HepG2 (cell line): ENCODE data around the gene PSMD8. TPM values are rescaled to one million over a fixed set of nuclear protein-coding genes. Genes with fewer than 3 reads are reported as not detected.
A peak's percentile ranks its signal among the peaks of the same experiment; 100 is the strongest.

Source experiments
- ATAC-seq: fragments of 200-7000 bp; cut with Tn5 transposase; 3 replicates; pipeline ENCODE4 v1.9.1; 2020; ENCODE audit warnings: mild to moderate bottlenecking, moderate library complexity
- BruUV-seq: library from RNA; stranded (reverse); fragments of 400-500 nt; replicated peaks from 2 replicates; lab custom pipeline; 2021; lab: Mats Ljungman, UMichigan
- CTCF ChIA-PET: fragments of 300-600 bp; formaldehyde crosslinking; extraction: SDS; loops from one replicate; lab custom pipeline; 2021; ENCODE audit warnings: low total read pairs, inconsistent platforms, low intra/inter-chr PET ratio; lab: Yijun Ruan, JAX
- POLR2A ChIA-PET: fragments of 350-600 bp; sonication (Branson Sonifier 250); formaldehyde crosslinking; loops from one replicate; lab custom pipeline; 2020; ENCODE audit warnings: antibody characterized with exemption, inconsistent platforms; lab: Yijun Ruan, JAX
- DNase-seq: peaks from one replicate; pipeline ENCODE4 v3.0.0-alpha.2; 2015; ENCODE audit warnings: low spot score
- FAIRE-seq: peaks from 3 replicates; lab custom pipeline; 2011; peaks lifted over from hg19 to GRCh38; lab: Jason Lieb, UNC
- H2AFZ ChIP-seq: one replicate; pipeline ENCODE4 v1.6.1; 2011; ENCODE audit warnings: low read length, inconsistent platforms
- H3K27ac ChIP-seq: fragments of 300-600 bp; 3 replicates; pipeline ENCODE4 v1.8.0; 2011; ENCODE audit warnings: mixed run types, mild to moderate bottlenecking, mixed read lengths, low read length, inconsistent platforms; ENCODE audit not compliant: insufficient read depth; ENCODE audit errors: extremely low read length
- H3K27me3 ChIP-seq, 2 experiments: fragments of 200-600 bp in 1 of 2; 2 replicates in 1 of 2; 3 replicates in 1 of 2; pipeline versions ENCODE4 v1.6.0 to v1.8.0; 2011; ENCODE audit warnings: low read length in 2 of 2, mild to moderate bottlenecking in 2 of 2, moderate library complexity in 2 of 2, inconsistent platforms in 1 of 2; ENCODE audit not compliant: insufficient read depth in 2 of 2, control insufficient read depth in 1 of 2
- H3K36me3 ChIP-seq, 2 experiments: fragments of 200-600 bp in 1 of 2; replicated peaks in 1 of 2; 2 replicates in 1 of 2; 3 replicates in 1 of 2; pipeline versions ENCODE4 v1.5.1 to v1.8.0; 2011; ENCODE audit warnings: low read length in 2 of 2, inconsistent platforms in 1 of 2; ENCODE audit not compliant: insufficient read depth in 2 of 2, control insufficient read depth in 1 of 2
- H3K4me1 ChIP-seq: 2 replicates; pipeline ENCODE4 v1.5.1; 2012; ENCODE audit warnings: low read length, inconsistent platforms; ENCODE audit not compliant: insufficient read depth
- H3K4me2 ChIP-seq: 2 replicates; pipeline ENCODE4 v1.6.0; 2011; ENCODE audit warnings: low read depth, low read length, inconsistent platforms
- H3K4me3 ChIP-seq, 3 experiments: fragments of 200-600 bp in 1 of 3; sonication (generic), shearing (Covaris generic) in 1 of 3; replicated peaks in 1 of 3; 2 replicates each; pipeline ENCODE4 v1.5.1; 2011 to 2016; ENCODE audit warnings: low read length in 3 of 3, inconsistent platforms in 2 of 3, low read depth in 2 of 3, mild to moderate bottlenecking in 2 of 3, control low read depth in 1 of 3, mixed read lengths in 1 of 3; ENCODE audit not compliant: insufficient read depth in 1 of 3
- H3K79me2 ChIP-seq: one replicate; pipeline ENCODE4 v1.6.1; 2011; ENCODE audit warnings: low read length, inconsistent platforms; ENCODE audit not compliant: insufficient read depth
- H3K9ac ChIP-seq: 2 replicates; pipeline ENCODE4 v1.6.0; 2011; ENCODE audit warnings: mild to moderate bottlenecking, low read depth, low read length, inconsistent platforms; ENCODE audit not compliant: insufficient read depth
- H3K9me3 ChIP-seq: 2 replicates; pipeline ENCODE4 v1.5.1; 2012; ENCODE audit warnings: mild to moderate bottlenecking, low read length
- H4K20me1 ChIP-seq: 2 replicates; pipeline ENCODE4 v1.6.0; 2011; ENCODE audit warnings: inconsistent platforms, mild to moderate bottlenecking, low read length, moderate library complexity; ENCODE audit not compliant: insufficient read depth
- CEBPB ChIP-seq: IDR thresholded peaks from 2 replicates; pipeline ENCODE4 v1.6.1; 2011; ENCODE audit warnings: low read depth, low read length, improper control_type of control experiment, borderline replicate concordance
- CEBPG ChIP-seq: IDR thresholded peaks from 2 replicates; pipeline ENCODE4 v1.6.1; 2016
- CENPX ChIP-seq: sonication (generic); formaldehyde crosslinking; IDR thresholded peaks from 2 replicates; pipeline ENCODE4 v1.9.0; 2021; ENCODE audit warnings: mild to moderate bottlenecking, missing genetic modification reagents, moderate library complexity
- HNF4A ChIP-seq: sonication (generic); formaldehyde crosslinking; IDR thresholded peaks from 2 replicates; pipeline ENCODE4 v1.4.0; 2020; ENCODE audit warnings: missing genetic modification reagents
- REXO4 ChIP-seq: sonication (generic); formaldehyde crosslinking; IDR thresholded peaks from 2 replicates; pipeline ENCODE4 v1.8.0; 2022; ENCODE audit warnings: missing genetic modification reagents, mild to moderate bottlenecking, borderline replicate concordance
- ZFAT ChIP-seq: sonication (generic); formaldehyde crosslinking; conservative IDR thresholded peaks from 2 replicates; pipeline ENCODE4 v1.8.1; 2023; ENCODE audit warnings: missing genetic modification reagents, inconsistent platforms
- ZNF318 ChIP-seq: sonication (generic); formaldehyde crosslinking; IDR thresholded peaks from 2 replicates; pipeline ENCODE4 v1.4.0; 2020; ENCODE audit warnings: mild to moderate bottlenecking, missing genetic modification reagents
- WGBS: methylation state at CpG from one replicate; pipeline ENCODE4 v1.1.6; 2017; ENCODE audit warnings: low lambda C conversion rate; 5-methylcytosine and 5-hydroxymethylcytosine counted together
- in situ Hi-C: cut with HindIII; loops from 2 replicates; pipeline ENCODE4 v1.10.0; 2017; ENCODE audit warnings: low pct_unique_long_range_greater_than_20kb; ENCODE audit not compliant: extremely low pct_ligation_motif_present
- intact Hi-C: fragments of 100-400 bp; cut with micrococcal nuclease; formaldehyde crosslinking; loops from one replicate; pipeline ENCODE4 v1.10.0; 2022; ENCODE audit not compliant: unreplicated experiment
- polyA plus RNA-seq, 8 experiments: library from polyadenylated mRNA; depleted of rRNA in 3 of 8; stranded (reverse) in 7 of 8; unstranded in 1 of 8; fragments of >200 nt; fragmentation: Illumina TruSeq in 4 of 8; extraction: Trizol in 4 of 8; gene quantifications; 2 replicates each; pipeline versions ENCODE4 v1.2.1 to v1.2.3, GENCODE V29; 2011 to 2016; ENCODE audit warnings: low read depth in 4 of 8, missing spikeins in 1 of 8, mixed read lengths in 1 of 8; ENCODE audit not compliant: insufficient read depth in 1 of 8
- total RNA-seq, 5 experiments: library from RNA; depleted of rRNA; stranded (reverse); fragments of >200 nt; fragmentation: Illumina TruSeq; extraction: Trizol; gene quantifications; 2 replicates each; pipeline ENCODE4 v1.2.3, GENCODE V29; 2016; ENCODE audit warnings: low read depth in 1 of 5
- TF ChIP-seq, protein P1 (sequence below): sonication (generic); formaldehyde crosslinking; IDR thresholded peaks from 2 replicates; pipeline ENCODE4 v1.4.0; 2020; ENCODE audit warnings: missing genetic modification reagents, borderline replicate concordance

Gene PSMD8
- total and polyA plus RNA-seq, 2 of the 13 experiments (the other 11 are each of a cell fraction or from before 2014, with no cell fraction given) = 162 to 296 TPM

GRCh38 chr19:38424272-38424671, 49.9 kb downstream of the PSMD8 start:
- no peak overlapping the region for H3K4me2 ChIP-seq
- WGBS = 34% methylated on average over 4 of the region's 5 CpGs
- intact Hi-C loops = no loop called here
- ChIA-PET POLR2A (no interaction called here), CTCF (no interaction called here)
- no peaks in the 10 kb centered on the region for H4K20me1 ChIP-seq
- peaks cover 3 to 19% of the 10 kb centered on the region in 2 experiments; a peak in 3 of 5 replicates for H3K27me3 ChIP-seq
- FAIRE-seq (no peak), ATAC-seq (no peak), DNase-seq (no peak)
- BruUV-seq = no TSS peak
- H3K4me3 ChIP-seq = no peak overlapping the region
- no peak overlapping the region for H2AFZ ChIP-seq
- H3K4me1 ChIP-seq = no peaks in the 10 kb centered on the region
- H3K79me2 ChIP-seq = no peaks in the 10 kb centered on the region
- no peak overlapping the region for H3K9ac ChIP-seq
- TF ChIP-seq HNF4A (CRISPR knock-in tag) = peak; percentile 25; the same call in 1 of the 2 replicates
- no peak for TF ChIP-seq ZFAT (CRISPR knock-in tag)
- TF ChIP-seq CEBPB = peak; percentile 69
- peak; percentile 63 for TF ChIP-seq CEBPG
- TF ChIP-seq CENPX = no peak
- no peak for TF ChIP-seq ZNF318 (CRISPR knock-in tag)
- TF ChIP-seq REXO4 (CRISPR knock-in tag) = no peak
- TF ChIP-seq, protein P1, sequence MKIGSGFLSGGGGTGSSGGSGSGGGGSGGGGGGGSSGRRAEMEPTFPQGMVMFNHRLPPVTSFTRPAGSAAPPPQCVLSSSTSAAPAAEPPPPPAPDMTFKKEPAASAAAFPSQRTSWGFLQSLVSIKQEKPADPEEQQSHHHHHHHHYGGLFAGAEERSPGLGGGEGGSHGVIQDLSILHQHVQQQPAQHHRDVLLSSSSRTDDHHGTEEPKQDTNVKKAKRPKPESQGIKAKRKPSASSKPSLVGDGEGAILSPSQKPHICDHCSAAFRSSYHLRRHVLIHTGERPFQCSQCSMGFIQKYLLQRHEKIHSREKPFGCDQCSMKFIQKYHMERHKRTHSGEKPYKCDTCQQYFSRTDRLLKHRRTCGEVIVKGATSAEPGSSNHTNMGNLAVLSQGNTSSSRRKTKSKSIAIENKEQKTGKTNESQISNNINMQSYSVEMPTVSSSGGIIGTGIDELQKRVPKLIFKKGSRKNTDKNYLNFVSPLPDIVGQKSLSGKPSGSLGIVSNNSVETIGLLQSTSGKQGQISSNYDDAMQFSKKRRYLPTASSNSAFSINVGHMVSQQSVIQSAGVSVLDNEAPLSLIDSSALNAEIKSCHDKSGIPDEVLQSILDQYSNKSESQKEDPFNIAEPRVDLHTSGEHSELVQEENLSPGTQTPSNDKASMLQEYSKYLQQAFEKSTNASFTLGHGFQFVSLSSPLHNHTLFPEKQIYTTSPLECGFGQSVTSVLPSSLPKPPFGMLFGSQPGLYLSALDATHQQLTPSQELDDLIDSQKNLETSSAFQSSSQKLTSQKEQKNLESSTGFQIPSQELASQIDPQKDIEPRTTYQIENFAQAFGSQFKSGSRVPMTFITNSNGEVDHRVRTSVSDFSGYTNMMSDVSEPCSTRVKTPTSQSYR (CRISPR knock-in tag) = no peak
- H3K36me3 ChIP-seq = no peaks in the 10 kb centered on the region
- no peaks in the 10 kb centered on the region for H3K9me3 ChIP-seq
- H3K27ac ChIP-seq = no peak overlapping the region
- in situ Hi-C loops = no loop called here
